GM23338 (cell line): ENCODE measurements around the gene RTP4. TPM values are rescaled to one million over a fixed set of nuclear protein-coding genes. Genes with fewer than 3 reads are reported as not detected.

Source experiments
- ATAC-seq: fragments of 200-7000 bp; cut with Tn5 transposase; 3 replicates; pipeline ENCODE4 v1.9.1; 2020
- DNase-seq: peaks from one replicate; pipeline ENCODE4 v3.0.0-alpha.2; 2015; ENCODE audit warnings: low spot score
- H2AFZ ChIP-seq: fragments of 200-600 bp; sonication (generic); 2 replicates; pipeline ENCODE4 v1.8.0; 2016; ENCODE audit warnings: antibody characterized with exemption, mild to moderate bottlenecking, moderate library complexity
- H3F3A ChIP-seq: fragments of 200-600 bp; sonication (generic); replicated peaks from 2 replicates; pipeline ENCODE4 v1.8.0; 2017; ENCODE audit warnings: antibody characterized with exemption, mixed run types, low read depth
- H3K27ac ChIP-seq: fragments of 200-600 bp; sonication (generic); 2 replicates; pipeline ENCODE4 v1.6.1; 2016; ENCODE audit warnings: low read depth
- H3K27me3 ChIP-seq: fragments of 200-600 bp; sonication (generic); 2 replicates; pipeline ENCODE4 v1.8.0; 2016; ENCODE audit warnings: mild to moderate bottlenecking, mixed run types, moderate library complexity; ENCODE audit not compliant: insufficient read depth
- H3K36me3 ChIP-seq: fragments of 200-600 bp; sonication (generic); 2 replicates; pipeline ENCODE4 v1.8.0; 2016; ENCODE audit warnings: mild to moderate bottlenecking; ENCODE audit not compliant: insufficient read depth
- H3K4me1 ChIP-seq: fragments of 200-600 bp; sonication (generic); 2 replicates; pipeline ENCODE4 v1.8.0; 2016; ENCODE audit warnings: mild to moderate bottlenecking, moderate library complexity; ENCODE audit not compliant: insufficient read depth
- H3K4me2 ChIP-seq: fragments of 200-600 bp; sonication (generic); 2 replicates; pipeline ENCODE4 v1.7.1; 2017; ENCODE audit warnings: mixed run types
- H3K4me3 ChIP-seq: fragments of 200-600 bp; sonication (generic); 2 replicates; pipeline ENCODE4 v1.6.1; 2016; ENCODE audit warnings: mixed run types
- H3K79me2 ChIP-seq: fragments of 200-600 bp; sonication (generic); replicated peaks from 2 replicates; pipeline ENCODE4 v1.8.0; 2017; ENCODE audit warnings: mild to moderate bottlenecking; ENCODE audit not compliant: insufficient read depth
- H3K9me2 ChIP-seq: fragments of 200-600 bp; sonication (generic); 2 replicates; pipeline ENCODE4 v1.8.0; 2017; ENCODE audit not compliant: insufficient read depth
- H4K20me1 ChIP-seq: fragments of 200-600 bp; sonication (generic); replicated peaks from 2 replicates; pipeline ENCODE4 v1.8.0; 2017; ENCODE audit warnings: mild to moderate bottlenecking; ENCODE audit not compliant: insufficient read depth
- H3K27ac Mint-ChIP-seq: 2 replicates; pipeline ENCODE4 v1.8.0; 2020; ENCODE audit warnings: inconsistent platforms, mild to moderate bottlenecking, moderate library complexity, mixed read lengths
- H3K27me3 Mint-ChIP-seq: 3 replicates; pipeline ENCODE4 v1.8.0; 2022; ENCODE audit warnings: low read depth, mild to moderate bottlenecking, moderate library complexity, mixed read lengths, inconsistent platforms; ENCODE audit not compliant: insufficient read depth, poor library complexity
- H3K36me3 Mint-ChIP-seq: 3 replicates; pipeline ENCODE4 v1.8.0; 2021; ENCODE audit warnings: low read depth, mild to moderate bottlenecking, inconsistent platforms, moderate library complexity, mixed read lengths
- H3K4me1 Mint-ChIP-seq: 3 replicates; pipeline ENCODE4 v1.8.0; 2020; ENCODE audit warnings: mild to moderate bottlenecking, inconsistent platforms, mixed read lengths
- H3K4me3 Mint-ChIP-seq: 3 replicates; pipeline ENCODE4 v1.8.0; 2021; ENCODE audit warnings: moderate library complexity, mild to moderate bottlenecking, inconsistent platforms, mixed read lengths
- H3K9me3 Mint-ChIP-seq: 3 replicates; pipeline ENCODE4 v1.8.0; 2020; ENCODE audit warnings: moderate library complexity, mild to moderate bottlenecking, inconsistent platforms, mixed read lengths
- CREB1 ChIP-seq: fragments of 250-450 bp; sonication (Bioruptor Pico); IDR thresholded peaks from 2 replicates; pipeline ENCODE4 v1.5.0; 2020; ENCODE audit warnings: low read depth, mild to moderate bottlenecking, moderate library complexity
- CTCF ChIP-seq, 2 experiments: fragments of 200-600 bp in 1 of 2; sonication (generic) in 1 of 2; conservative IDR thresholded peaks; 2 replicates each; pipeline versions ENCODE4 v1.5.1 to v1.6.1; 2016 to 2017; ENCODE audit warnings: antibody characterized with exemption in 2 of 2, low read depth in 2 of 2, mild to moderate bottlenecking in 2 of 2, moderate library complexity in 1 of 2
- EZH2phosphoT487 ChIP-seq: fragments of 200-600 bp; sonication (generic); IDR thresholded peaks from one replicate; pipeline ENCODE4 v1.8.1; 2018; ENCODE audit warnings: antibody characterized with exemption; ENCODE audit not compliant: unreplicated experiment
- JUNB ChIP-seq: IDR thresholded peaks from one replicate; pipeline ENCODE4 v1.6.1; 2016; ENCODE audit warnings: antibody characterized with exemption; ENCODE audit not compliant: unreplicated experiment
- NANOG ChIP-seq: IDR thresholded peaks from 2 replicates; pipeline ENCODE4 v1.6.1; 2016; ENCODE audit warnings: antibody characterized with exemption, borderline replicate concordance
- POLR2AphosphoS5 ChIP-seq: IDR thresholded peaks from 2 replicates; pipeline ENCODE4 v1.6.1; 2016; ENCODE audit warnings: antibody characterized with exemption, low read depth
- REST ChIP-seq: IDR thresholded peaks from one replicate; pipeline ENCODE4 v1.6.1; 2018; ENCODE audit warnings: antibody characterized with exemption; ENCODE audit not compliant: unreplicated experiment
- STAT1 ChIP-seq: IDR thresholded peaks from one replicate; pipeline ENCODE4 v1.6.1; 2016; ENCODE audit warnings: antibody characterized with exemption; ENCODE audit not compliant: unreplicated experiment
- ZNF114 ChIP-seq: fragments of 250-450 bp; sonication (Bioruptor Pico); IDR thresholded peaks from 2 replicates; pipeline ENCODE4 v1.5.0; 2020; ENCODE audit warnings: mild to moderate bottlenecking, moderate library complexity
- ZNF331 ChIP-seq: fragments of 250-450 bp; sonication (Bioruptor Pico); IDR thresholded peaks from 2 replicates; pipeline ENCODE4 v1.5.0; 2020; ENCODE audit warnings: low read depth, mild to moderate bottlenecking, moderate library complexity
- ZNF462 ChIP-seq: fragments of 250-450 bp; sonication (Bioruptor Pico); IDR thresholded peaks from 2 replicates; pipeline ENCODE4 v1.5.0; 2020; ENCODE audit warnings: mild to moderate bottlenecking, moderate library complexity
- polyA plus RNA-seq: library from polyadenylated mRNA; unstranded; fragments of >200 nt; fragmentation: Nextera tagmentation; extraction: Ambion mirVana; gene quantifications from 2 replicates; pipeline ENCODE4 v1.2.1, GENCODE V29; 2016
- total RNA-seq: library from RNA; depleted of rRNA; stranded (reverse); fragments of >200 nt; shearing (Covaris generic); gene quantifications from 2 replicates; pipeline ENCODE4 v1.2.3, GENCODE V29; 2014

The RTP4 gene
- total and polyA plus RNA-seq, 2 experiments from 2014 or later, result not detected

GRCh38 chr3:187383246-187383645 lies 15.1 kb downstream of the RTP4 start:
- Histone ChIP-seq H3K4me3 (no peak overlapping the region), H3F3A (no peaks in the 10 kb centered on the region), H2AFZ (peak overlapping the region; percentile 61; the same call in 1 of the 2 replicates), H3K4me2 (no peak overlapping the region), H3K9me2 (no peaks in the 10 kb centered on the region), H4K20me1 (no peaks in the 10 kb centered on the region), H3K79me2 (no peaks in the 10 kb centered on the region), H3K27ac (no peak overlapping the region), H3K4me1 (peaks cover 17% of the 10 kb centered on the region; the same call in 1 of the 2 replicates), H3K27me3 (no peaks in the 10 kb centered on the region), H3K36me3 (no peaks in the 10 kb centered on the region)
- peaks cover 6% of the 10 kb centered on the region for H3K27me3 Mint-ChIP-seq
- H3K9me3 Mint-ChIP-seq, result no peaks in the 10 kb centered on the region
- no peaks in the 10 kb centered on the region for H3K36me3 Mint-ChIP-seq
- no peak for DNase-seq
- no peak for TF ChIP-seq POLR2AphosphoS5
- TF ChIP-seq JUNB, result no peak
- no peak for TF ChIP-seq ZNF331 (CRISPR knock-in tag)
- TF ChIP-seq EZH2phosphoT487, result no peak
- no peak for TF ChIP-seq NANOG
- no peak for TF ChIP-seq ZNF462 (CRISPR knock-in tag)
- no peak for TF ChIP-seq CREB1
- TF ChIP-seq REST, result no peak
- TF ChIP-seq ZNF114 (CRISPR knock-in tag), result no peak
- TF ChIP-seq CTCF (conservative IDR thresholded peaks at IDR 0.05; ENCODE audit: low read depth in 2 of 2), result no peak
- TF ChIP-seq STAT1, result no peak
- peaks cover 12% of the 10 kb centered on the region; the same call in 2 of the 3 replicates for H3K4me1 Mint-ChIP-seq
- ATAC-seq, result no peak
- H3K27ac Mint-ChIP-seq, result no peak overlapping the region
- H3K4me3 Mint-ChIP-seq, result no peak overlapping the region
